Parathyroid adenoma (tissue), 2 donors: ENCODE data around the gene CNOT6.
"Not testable (repeated sequence)": the region's sequence is repeated elsewhere in the genome, so short reads cannot be mapped to it uniquely, and the experiment has no call there.

Experiments used
- H2AFZ ChIP-seq: fragments of 300-600 bp; sonication (generic); one replicate; pipeline ENCODE4 v1.7.0; 2017; ENCODE audit warnings: antibody characterized with exemption, mild to moderate bottlenecking
- H3K27ac ChIP-seq: fragments of 300-600 bp; sonication (generic); one replicate; pipeline ENCODE4 v1.7.0; 2017
- H3K27me3 ChIP-seq: fragments of 300-600 bp; sonication (generic); one replicate; pipeline ENCODE4 v1.7.0; 2017; ENCODE audit warnings: low read length; ENCODE audit not compliant: control insufficient read depth, insufficient read depth
- H3K36me3 ChIP-seq: fragments of 300-600 bp; sonication (generic); one replicate; pipeline ENCODE4 v1.7.0; 2017; ENCODE audit warnings: low read length; ENCODE audit not compliant: control insufficient read depth, insufficient read depth
- H3K4me1 ChIP-seq: fragments of 300-600 bp; sonication (generic); one replicate; pipeline ENCODE4 v1.7.0; 2017; ENCODE audit warnings: control low read depth
- H3K4me2 ChIP-seq: fragments of 300-600 bp; sonication (generic); one replicate; pipeline ENCODE4 v1.7.0; 2017; ENCODE audit warnings: low read length
- H3K4me3 ChIP-seq: fragments of 300-600 bp; sonication (generic); one replicate; pipeline ENCODE4 v1.7.0; 2017; ENCODE audit warnings: low read depth, low read length
- H3K79me2 ChIP-seq: fragments of 300-600 bp; sonication (generic); one replicate; pipeline ENCODE4 v1.7.0; 2017; ENCODE audit warnings: control low read depth
- H3K9ac ChIP-seq: fragments of 300-600 bp; sonication (generic); one replicate; pipeline ENCODE4 v1.7.0; 2017; ENCODE audit warnings: mild to moderate bottlenecking
- H3K9me3 ChIP-seq: fragments of 300-600 bp; sonication (generic); one replicate; pipeline ENCODE4 v1.7.0; 2017; ENCODE audit warnings: low read length; ENCODE audit not compliant: control insufficient read depth
- TF ChIP-seq, protein P1 (sequence below): fragments of 300-600 bp; sonication (generic); IDR thresholded peaks from one replicate; pipeline ENCODE4 v1.7.0; 2017; ENCODE audit warnings: antibody characterized with exemption, mild to moderate bottlenecking
- donor health status: primary hyperparathyroidism.

CNOT6 gene

GRCh38 chr5:180495991-180496741, 2.0 kb downstream of the CNOT6 start:
- peaks cover 48% of the 10 kb centered on the region for H3K79me2 ChIP-seq
- no peak overlapping the region for H3K9ac ChIP-seq
- H3K4me2 ChIP-seq, result no peak overlapping the region
- no peak overlapping the region for H3K4me3 ChIP-seq
- H2AFZ ChIP-seq, result no peak overlapping the region
- peaks cover 11% of the 10 kb centered on the region for H3K4me1 ChIP-seq
- H3K9me3 ChIP-seq, result no peaks in the 10 kb centered on the region
- H3K36me3 ChIP-seq, result no peaks in the 10 kb centered on the region
- H3K27me3 ChIP-seq, result no peaks in the 10 kb centered on the region
- no peak overlapping the region for H3K27ac ChIP-seq
- TF ChIP-seq, protein P1, sequence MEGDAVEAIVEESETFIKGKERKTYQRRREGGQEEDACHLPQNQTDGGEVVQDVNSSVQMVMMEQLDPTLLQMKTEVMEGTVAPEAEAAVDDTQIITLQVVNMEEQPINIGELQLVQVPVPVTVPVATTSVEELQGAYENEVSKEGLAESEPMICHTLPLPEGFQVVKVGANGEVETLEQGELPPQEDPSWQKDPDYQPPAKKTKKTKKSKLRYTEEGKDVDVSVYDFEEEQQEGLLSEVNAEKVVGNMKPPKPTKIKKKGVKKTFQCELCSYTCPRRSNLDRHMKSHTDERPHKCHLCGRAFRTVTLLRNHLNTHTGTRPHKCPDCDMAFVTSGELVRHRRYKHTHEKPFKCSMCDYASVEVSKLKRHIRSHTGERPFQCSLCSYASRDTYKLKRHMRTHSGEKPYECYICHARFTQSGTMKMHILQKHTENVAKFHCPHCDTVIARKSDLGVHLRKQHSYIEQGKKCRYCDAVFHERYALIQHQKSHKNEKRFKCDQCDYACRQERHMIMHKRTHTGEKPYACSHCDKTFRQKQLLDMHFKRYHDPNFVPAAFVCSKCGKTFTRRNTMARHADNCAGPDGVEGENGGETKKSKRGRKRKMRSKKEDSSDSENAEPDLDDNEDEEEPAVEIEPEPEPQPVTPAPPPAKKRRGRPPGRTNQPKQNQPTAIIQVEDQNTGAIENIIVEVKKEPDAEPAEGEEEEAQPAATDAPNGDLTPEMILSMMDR, result no peak

DNA sequence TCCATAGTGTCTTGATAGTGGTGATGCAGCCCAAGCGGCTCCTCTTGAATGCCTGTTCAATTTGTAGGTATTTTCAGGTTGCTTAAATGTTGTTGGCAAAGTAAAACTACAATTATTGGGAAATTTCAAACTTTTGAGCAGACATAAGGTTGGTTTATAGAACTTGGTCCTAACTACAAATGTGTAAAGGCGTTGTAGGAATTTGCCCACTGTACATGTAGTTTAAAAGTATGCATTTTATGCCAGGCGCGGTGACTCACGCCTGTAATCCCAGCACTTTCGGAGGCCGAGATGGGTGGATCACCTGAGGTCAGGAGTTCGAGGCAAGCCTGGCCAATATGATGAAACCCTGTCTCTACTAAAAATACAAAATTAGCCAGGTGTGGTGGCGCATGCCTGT, 2.6 kb downstream of the CNOT6 start:
- H3K9me3 ChIP-seq, H3K9ac ChIP-seq, H3K4me3 ChIP-seq, H2AFZ ChIP-seq, H3K27me3 ChIP-seq, H3K36me3 ChIP-seq, H3K4me2 ChIP-seq, H3K27ac ChIP-seq: not testable (repeated sequence)
- Histone ChIP-seq H3K4me1 (peaks cover 11% of the 10 kb centered on the region), H3K79me2 (peaks cover 48% of the 10 kb centered on the region)

DNA sequence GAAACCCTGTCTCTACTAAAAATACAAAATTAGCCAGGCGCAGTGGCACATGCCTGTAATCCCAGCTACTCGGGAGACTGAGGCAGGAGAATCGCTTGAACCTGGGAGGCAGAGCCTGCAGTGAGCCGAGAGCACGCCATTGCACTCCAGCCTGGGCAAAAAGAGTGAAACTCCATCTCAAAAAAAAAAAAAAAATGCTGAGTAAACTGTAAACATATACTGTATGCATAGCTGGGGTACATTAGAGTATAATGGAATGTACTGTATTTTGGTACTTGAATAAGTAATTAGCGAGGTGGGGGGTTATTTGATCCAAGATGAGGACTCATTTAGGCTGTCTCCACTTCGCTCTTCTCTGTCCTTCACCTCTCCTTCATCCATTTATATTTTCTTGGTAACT, 3.7 kb downstream of the CNOT6 start:
- peaks cover 49% of the 10 kb centered on the region for H3K79me2 ChIP-seq
- H3K9me3 ChIP-seq, H3K4me3 ChIP-seq, H3K4me2 ChIP-seq, H2AFZ ChIP-seq, H3K27ac ChIP-seq, H3K36me3 ChIP-seq, H3K27me3 ChIP-seq, H3K9ac ChIP-seq: not testable (repeated sequence)
- peaks cover 11% of the 10 kb centered on the region for H3K4me1 ChIP-seq

DNA sequence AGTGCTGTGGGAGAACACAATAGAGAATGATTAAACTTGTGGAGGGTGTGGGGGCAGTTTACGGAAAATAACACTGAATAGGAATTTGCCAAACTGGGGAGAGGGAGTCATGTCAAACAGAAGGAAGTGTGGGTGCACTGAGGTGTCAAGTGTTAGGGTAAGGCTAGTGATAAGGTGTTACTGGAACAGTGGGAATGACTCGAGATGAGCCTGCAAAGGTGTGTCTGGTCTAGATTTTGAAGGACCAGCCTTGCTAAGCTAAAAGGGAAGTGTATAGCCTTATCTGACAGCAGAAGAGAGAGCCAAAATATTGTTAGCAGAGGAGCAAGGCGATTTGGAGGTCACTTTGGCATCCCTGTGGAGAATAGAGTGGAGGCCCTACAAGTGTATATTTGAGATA, 4.2 kb downstream of the CNOT6 start:
- Histone ChIP-seq H3K27ac (no peak overlapping the region), H2AFZ (no peak overlapping the region), H3K9ac (no peak overlapping the region), H3K4me2 (no peak overlapping the region), H3K79me2 (peaks cover 53% of the 10 kb centered on the region), H3K27me3 (no peaks in the 10 kb centered on the region), H3K9me3 (no peaks in the 10 kb centered on the region), H3K4me1 (peaks cover 11% of the 10 kb centered on the region), H3K4me3 (no peak overlapping the region), H3K36me3 (no peaks in the 10 kb centered on the region)
- TF ChIP-seq, protein P1, result no peak

DNA sequence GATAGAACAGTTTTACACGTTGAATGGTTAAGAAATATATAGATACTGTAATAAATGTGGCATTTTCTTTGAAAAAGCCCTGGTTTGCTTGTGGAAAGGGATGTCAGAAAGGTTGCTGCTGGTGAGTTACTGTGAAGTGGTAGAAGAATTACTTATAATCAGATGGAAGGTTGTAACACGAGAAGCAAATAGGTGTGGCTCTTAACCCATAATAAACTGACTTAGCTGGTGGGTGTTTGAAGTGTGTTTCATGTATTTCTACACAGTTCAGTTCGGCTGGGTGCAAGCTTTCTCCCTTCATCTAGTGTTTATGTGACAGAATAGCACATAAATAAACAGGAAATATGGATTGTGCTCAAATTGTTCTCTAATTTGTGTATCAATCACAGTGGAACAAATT, 5.5 kb downstream of the CNOT6 start:
- no peaks in the 10 kb centered on the region for H3K9me3 ChIP-seq
- no peaks in the 10 kb centered on the region for H3K27me3 ChIP-seq
- H3K27ac ChIP-seq, result no peak overlapping the region
- TF ChIP-seq, protein P1, result no peak
- no peaks in the 10 kb centered on the region for H3K36me3 ChIP-seq
- no peak overlapping the region for H2AFZ ChIP-seq
- peaks cover 64% of the 10 kb centered on the region for H3K79me2 ChIP-seq
- peaks cover 11% of the 10 kb centered on the region for H3K4me1 ChIP-seq
- H3K4me3 ChIP-seq, result no peak overlapping the region
- no peak overlapping the region for H3K9ac ChIP-seq
- H3K4me2 ChIP-seq, result no peak overlapping the region

GRCh38 chr5:180500300-180500699, 6.1 kb downstream of the CNOT6 start:
- H3K9ac ChIP-seq, H3K4me2 ChIP-seq, H2AFZ ChIP-seq, H3K36me3 ChIP-seq, H3K9me3 ChIP-seq, H3K27ac ChIP-seq, H3K27me3 ChIP-seq, H3K4me3 ChIP-seq: not testable (repeated sequence)
- H3K4me1 ChIP-seq, result peaks cover 11% of the 10 kb centered on the region
- H3K79me2 ChIP-seq, result peaks cover 64% of the 10 kb centered on the region
